Common myeloid progenitor, CD34-positive (primary cell): ENCODE data around the gene PRR36.
"Not testable (repeated sequence)": the region's sequence is repeated elsewhere in the genome, so short reads cannot be mapped to it uniquely, and the experiment has no call there.

ENCODE experiments used
- CTCF ChIA-PET: fragments of 350-600 bp; sonication (Branson Sonifier 250); formaldehyde crosslinking; loops from one replicate; lab custom pipeline; 2021; ENCODE audit warnings: antibody characterized with exemption; lab: Charles Lee
- POLR2A ChIA-PET: fragments of 350-600 bp; sonication (Branson Sonifier 250); formaldehyde crosslinking; loops from one replicate; lab custom pipeline; 2021; ENCODE audit warnings: antibody characterized with exemption; lab: Charles Lee
- DNase-seq, 3 donors: peaks; one replicate each; pipeline versions ENCODE4 v3.0.0 to v3.0.0-alpha.2; 2013
- H3K27ac ChIP-seq, 2 experiments: 1 replicate in 1 of 2; 2 replicates in 1 of 2; pipeline ENCODE4 v1.7.0; 2013; ENCODE audit warnings: inconsistent platforms in 2 of 2, low read length in 2 of 2, mild to moderate bottlenecking in 2 of 2, low read depth in 1 of 2, moderate library complexity in 1 of 2; ENCODE audit not compliant: severe bottlenecking in 2 of 2, insufficient read depth in 1 of 2, poor library complexity in 1 of 2
- H3K27me3 ChIP-seq, 5 experiments: replicated peaks in 2 of 5; 1 replicate in 3 of 5; 2 replicates in 2 of 5; pipeline versions ENCODE4 v1.6.1 to v1.7.0; 2013; ENCODE audit warnings: low read length in 4 of 5, mild to moderate bottlenecking in 2 of 5, moderate library complexity in 2 of 5, inconsistent platforms in 1 of 5; ENCODE audit not compliant: insufficient read depth in 5 of 5, control insufficient read depth in 4 of 5
- H3K36me3 ChIP-seq, 4 experiments: 1 replicate in 2 of 4; 2 replicates in 2 of 4; pipeline versions ENCODE4 v1.6.1 to v1.7.0; 2013; ENCODE audit warnings: low read length in 3 of 4, control low read depth in 1 of 4, mild to moderate bottlenecking in 1 of 4; ENCODE audit not compliant: control insufficient read depth in 4 of 4, insufficient read depth in 4 of 4
- H3K4me1 ChIP-seq, 4 experiments: 1 replicate in 3 of 4; 2 replicates in 1 of 4; pipeline versions ENCODE4 v1.6.1 to v1.7.1; 2013; ENCODE audit warnings: low read length in 3 of 4, mild to moderate bottlenecking in 3 of 4, control low read depth in 1 of 4, inconsistent platforms in 1 of 4, moderate library complexity in 1 of 4; ENCODE audit not compliant: control insufficient read depth in 4 of 4, insufficient read depth in 4 of 4; ENCODE audit errors: control extremely low read depth in 1 of 4
- H3K4me3 ChIP-seq, 7 experiments: 1 replicate in 4 of 7; 2 replicates in 3 of 7; pipeline versions ENCODE4 v1.5.1 to v1.7.0; 2013; ENCODE audit warnings: mild to moderate bottlenecking in 7 of 7, low read length in 6 of 7, moderate library complexity in 6 of 7, inconsistent platforms in 2 of 7, low read depth in 2 of 7, control low read depth in 1 of 7; ENCODE audit not compliant: insufficient read depth in 4 of 7, control insufficient read depth in 1 of 7; ENCODE audit errors: extremely low read depth in 1 of 7
- H3K9me3 ChIP-seq, 5 experiments: 1 replicate in 4 of 5; 2 replicates in 1 of 5; pipeline versions ENCODE4 v1.6.1 to v1.7.1; 2013; ENCODE audit warnings: low read length in 4 of 5, mild to moderate bottlenecking in 2 of 5, inconsistent platforms in 1 of 5, low read depth in 1 of 5, moderate library complexity in 1 of 5; ENCODE audit not compliant: control insufficient read depth in 4 of 5, insufficient read depth in 2 of 5; ENCODE audit errors: control extremely low read depth in 1 of 5
- WGBS: methylation state at CpG from one replicate; pipeline ENCODE4 v1.1.5; 2013; ENCODE audit not compliant: insufficient coverage; 5-methylcytosine and 5-hydroxymethylcytosine counted together

The PRR36 gene

GRCh38 chr19:7859831-7860713 lies 14.1 kb downstream of the PRR36 start:
- no peak for DNase-seq
- Histone ChIP-seq H3K27me3 (peaks cover 0 to 53% (median 16%) of the 10 kb centered on the region in 5 experiments), H3K4me3 (no peak overlapping the region), H3K9me3 (no peaks in the 10 kb centered on the region), H3K4me1 (peaks cover 0 to 29% (median 16%) of the 10 kb centered on the region in 4 experiments), H3K27ac (no peak overlapping the region), H3K36me3 (no peaks in the 10 kb centered on the region)
- 98% methylated on average over 18 of the region's 22 CpGs for WGBS
- ChIA-PET POLR2A (no interaction called here), CTCF (interaction anchor here (0.9 to 1.4 kb wide), 2 partner anchors 9 to 43 kb away, joined by 3 read pairs; partner anchors contain the start of gene MAP2K7)

- DNase-seq, H3K4me3 ChIP-seq, H3K27ac ChIP-seq, H3K9me3 ChIP-seq, CTCF ChIA-PET, H3K36me3 ChIP-seq, POLR2A ChIA-PET: not testable (repeated sequence)
- Histone ChIP-seq H3K27me3 (peaks cover 0 to 45% (median 9%) of the 10 kb centered on the region in 5 experiments), H3K4me1 (peaks cover 0 to 26% (median 13%) of the 10 kb centered on the region in 4 experiments)
- 100% methylated on average over 6 of the region's 8 CpGs for WGBS
Observed at GRCh38 chr19:7859087-7859486, 15.1 kb downstream of the PRR36 start.

GRCh38 chr19:7858109-7858770 lies 15.9 kb downstream of the PRR36 start:
- peaks cover 0 to 25% (median 16%) of the 10 kb centered on the region in 4 experiments for H3K4me1 ChIP-seq
- H3K9me3 ChIP-seq, result no peaks in the 10 kb centered on the region
- no peak overlapping the region for H3K4me3 ChIP-seq
- no peak overlapping the region for H3K27ac ChIP-seq
- 75% methylated on average over 23 of the region's 29 CpGs for WGBS
- POLR2A ChIA-PET, result interaction anchor here (0.7 kb wide), 1 partner anchor 184 kb away, joined by 3 read pairs; no protein-coding TSS in a partner anchor
- DNase-seq, result peak in 2 of 3 donors; percentile 46 to 62
- CTCF ChIA-PET, result interaction anchor here (1.5 kb wide), 1 partner anchor 42 kb away, joined by 3 read pairs; no protein-coding TSS in a partner anchor
- H3K27me3 ChIP-seq, result peaks cover 0 to 37% (median 4%) of the 10 kb centered on the region in 5 experiments
- no peaks in the 10 kb centered on the region for H3K36me3 ChIP-seq

- POLR2A ChIA-PET, result no interaction called here
- CTCF ChIA-PET, result interaction anchor here (0.8 to 1.5 kb wide), 2 partner anchors 9 to 43 kb away, joined by 3 to 4 read pairs; no protein-coding TSS in a partner anchor
- Histone ChIP-seq H3K36me3 (no peaks in the 10 kb centered on the region), H3K9me3 (no peaks in the 10 kb centered on the region), H3K27ac (no peak overlapping the region), H3K4me1 (peaks cover 0 to 25% (median 17%) of the 10 kb centered on the region in 4 experiments), H3K4me3 (no peak overlapping the region), H3K27me3 (peaks cover 0 to 33% (median 4%) of the 10 kb centered on the region in 5 experiments)
- WGBS, result 93% methylated on average over 6 of the region's 8 CpGs
- no peak for DNase-seq
Observed at GRCh38 chr19:7857727-7858108, 16.5 kb downstream of the PRR36 start.

GRCh38 chr19:7856679-7857663 lies 17.2 kb downstream of the PRR36 start:
- no peak overlapping the region for H3K4me3 ChIP-seq
- DNase-seq, result no peak
- no peak overlapping the region for H3K27ac ChIP-seq
- CTCF ChIA-PET, result interaction anchor here (0.8 to 1.5 kb wide), 2 partner anchors 9 to 44 kb away, joined by 3 to 4 read pairs; no protein-coding TSS in a partner anchor
- no peaks in the 10 kb centered on the region for H3K9me3 ChIP-seq
- POLR2A ChIA-PET, result no interaction called here
- peaks cover 0 to 29% (median 4%) of the 10 kb centered on the region in 5 experiments for H3K27me3 ChIP-seq
- H3K4me1 ChIP-seq, result peaks cover 0 to 21% (median 13%) of the 10 kb centered on the region in 4 experiments
- no peaks in the 10 kb centered on the region for H3K36me3 ChIP-seq
- WGBS, result 91% methylated on average over 32 of the region's 38 CpGs

- H3K4me1 ChIP-seq, result peaks cover 0 to 13% (median 6%) of the 10 kb centered on the region in 4 experiments
- ChIA-PET CTCF (no interaction called here), POLR2A (no interaction called here)
- H3K27me3 ChIP-seq, result peaks cover 0 to 21% (median 4%) of the 10 kb centered on the region in 5 experiments
- H3K36me3 ChIP-seq, result no peaks in the 10 kb centered on the region
- WGBS, result 97% methylated on average over 15 of the region's 16 CpGs
- no peak for DNase-seq
- H3K4me3 ChIP-seq, result no peak overlapping the region
- no peak overlapping the region for H3K27ac ChIP-seq
- H3K9me3 ChIP-seq, result no peaks in the 10 kb centered on the region
Observed at GRCh38 chr19:7856109-7856591, 18.0 kb downstream of the PRR36 start.
